ENCODE results near the gene DNAH11. TPM values are rescaled to one million over a fixed set of nuclear protein-coding genes. Genes with fewer than 3 reads are reported as not detected.

Gene DNAH11
- total and polyA plus RNA-seq, 2 of the 13 experiments (the other 11 are each of a cell fraction or from before 2014, with no cell fraction given): not detected

DNA sequence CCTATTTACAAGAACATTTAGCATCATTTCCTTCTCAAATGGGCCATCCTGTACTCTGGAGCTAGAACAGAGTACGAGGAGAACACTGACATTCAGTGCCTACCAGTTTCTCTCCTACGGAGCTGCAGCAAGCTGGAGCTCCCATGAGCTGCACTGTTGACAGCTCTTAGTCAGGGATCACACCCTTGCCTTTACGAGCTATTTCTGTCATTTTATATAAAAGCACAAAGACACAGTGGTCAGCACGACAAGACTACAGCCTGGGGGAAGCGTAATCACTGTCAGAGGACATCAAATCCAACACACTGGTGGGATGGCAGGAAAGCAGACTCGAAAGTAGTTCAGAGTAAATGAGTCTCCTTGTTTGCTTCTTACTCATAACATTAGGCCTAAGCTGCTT lies 400.1 kb downstream of the DNAH11 start:
- no peak overlapping the region for H3K9ac ChIP-seq (ENCODE audit: insufficient read depth, low read depth, low read length)
- H3K36me3 ChIP-seq (replicated peaks in 1 of 2; ENCODE audit: control insufficient read depth in 1 of 2, insufficient read depth in 2 of 2, low read length in 2 of 2): no peaks in the 10 kb centered on the region
- DNase-seq (ENCODE audit: low spot score) (no peak), ATAC-seq (no peak), FAIRE-seq (no peak)
- H3K27ac ChIP-seq (ENCODE audit: extremely low read length, insufficient read depth, low read length): no peak overlapping the region
- H4K20me1 ChIP-seq (ENCODE audit: insufficient read depth, low read length): no peaks in the 10 kb centered on the region
- ChIA-PET POLR2A (no interaction called here), CTCF (ENCODE audit: low intra/inter-chr PET ratio, low total read pairs) (no interaction called here)
- intact Hi-C loops (cut with micrococcal nuclease; ENCODE audit: unreplicated experiment) (no loop called here), in situ Hi-C loops (cut with HindIII; ENCODE audit: extremely low pct_ligation_motif_present, low pct_unique_long_range_greater_than_20kb) (no loop called here)
- H3K9me3 ChIP-seq (ENCODE audit: low read length): no peaks in the 10 kb centered on the region
- no peak overlapping the region for H2AFZ ChIP-seq (ENCODE audit: low read length)
- peaks cover 0 to 7% of the 10 kb centered on the region in 2 experiments; a peak in 1 of 5 replicates for H3K27me3 ChIP-seq (ENCODE audit: control insufficient read depth in 1 of 2, insufficient read depth in 2 of 2, low read length in 2 of 2)
- H3K79me2 ChIP-seq (ENCODE audit: insufficient read depth, low read length): no peaks in the 10 kb centered on the region
- no peak overlapping the region for H3K4me2 ChIP-seq (ENCODE audit: low read depth, low read length)
- TF ChIP-seq PHF21A (CRISPR knock-in tag; IDR thresholded peaks at IDR 0.05) (no peak), ZSCAN22 (CRISPR knock-in tag; IDR thresholded peaks at IDR 0.05) (no peak), PBX3 (CRISPR knock-in tag; IDR thresholded peaks at IDR 0.05; ENCODE audit: borderline replicate concordance) (no peak), SYNCRIP (IDR thresholded peaks at IDR 0.05; ENCODE audit: insufficient read depth, low read depth, low read length) (no peak), RNF219 (CRISPR knock-in tag; IDR thresholded peaks at IDR 0.05) (no peak), ZNF20 (CRISPR knock-in tag; IDR thresholded peaks at IDR 0.05) (no peak), TBX2 (CRISPR knock-in tag; IDR thresholded peaks at IDR 0.05; ENCODE audit: borderline replicate concordance) (no peak)
- TF ChIP-seq, protein P1, sequence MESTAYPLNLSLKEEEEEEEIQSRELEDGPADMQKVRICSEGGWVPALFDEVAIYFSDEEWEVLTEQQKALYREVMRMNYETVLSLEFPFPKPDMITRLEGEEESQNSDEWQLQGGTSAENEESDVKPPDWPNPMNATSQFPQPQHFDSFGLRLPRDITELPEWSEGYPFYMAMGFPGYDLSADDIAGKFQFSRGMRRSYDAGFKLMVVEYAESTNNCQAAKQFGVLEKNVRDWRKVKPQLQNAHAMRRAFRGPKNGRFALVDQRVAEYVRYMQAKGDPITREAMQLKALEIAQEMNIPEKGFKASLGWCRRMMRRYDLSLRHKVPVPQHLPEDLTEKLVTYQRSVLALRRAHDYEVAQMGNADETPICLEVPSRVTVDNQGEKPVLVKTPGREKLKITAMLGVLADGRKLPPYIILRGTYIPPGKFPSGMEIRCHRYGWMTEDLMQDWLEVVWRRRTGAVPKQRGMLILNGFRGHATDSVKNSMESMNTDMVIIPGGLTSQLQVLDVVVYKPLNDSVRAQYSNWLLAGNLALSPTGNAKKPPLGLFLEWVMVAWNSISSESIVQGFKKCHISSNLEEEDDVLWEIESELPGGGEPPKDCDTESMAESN (CRISPR knock-in tag; conservative IDR thresholded peaks at IDR 0.05): no peak
- BruUV-seq (replicated peaks): no TSS peak
- H3K4me1 ChIP-seq (ENCODE audit: insufficient read depth, low read length): no peaks in the 10 kb centered on the region
- 24% methylated on average over 6 of the region's 6 CpGs for WGBS (ENCODE audit: low lambda C conversion rate)
- no peak overlapping the region for H3K4me3 ChIP-seq (replicated peaks in 1 of 3; ENCODE audit: insufficient read depth in 1 of 3, low read depth in 2 of 3, low read length in 3 of 3)

All from HepG2 (cell line).